Stimulated activated CD8-positive, alpha-beta memory T cell treated with anti-CD3 and anti-CD28 coated beads, Interleukin-15, amount 100 ng/mL, for 4 hours (primary cell): ENCODE data around the gene POLD1.
"Not testable (repeated sequence)": the region's sequence is repeated elsewhere in the genome, so short reads cannot be mapped to it uniquely, and the experiment has no call there.

Source experiments
- DNase-seq, 2 donors: peaks; one replicate each; pipeline ENCODE4 v3.0.0-alpha.2; 2020; ENCODE audit warnings: low read depth in 2 of 2

The POLD1 gene

DNA sequence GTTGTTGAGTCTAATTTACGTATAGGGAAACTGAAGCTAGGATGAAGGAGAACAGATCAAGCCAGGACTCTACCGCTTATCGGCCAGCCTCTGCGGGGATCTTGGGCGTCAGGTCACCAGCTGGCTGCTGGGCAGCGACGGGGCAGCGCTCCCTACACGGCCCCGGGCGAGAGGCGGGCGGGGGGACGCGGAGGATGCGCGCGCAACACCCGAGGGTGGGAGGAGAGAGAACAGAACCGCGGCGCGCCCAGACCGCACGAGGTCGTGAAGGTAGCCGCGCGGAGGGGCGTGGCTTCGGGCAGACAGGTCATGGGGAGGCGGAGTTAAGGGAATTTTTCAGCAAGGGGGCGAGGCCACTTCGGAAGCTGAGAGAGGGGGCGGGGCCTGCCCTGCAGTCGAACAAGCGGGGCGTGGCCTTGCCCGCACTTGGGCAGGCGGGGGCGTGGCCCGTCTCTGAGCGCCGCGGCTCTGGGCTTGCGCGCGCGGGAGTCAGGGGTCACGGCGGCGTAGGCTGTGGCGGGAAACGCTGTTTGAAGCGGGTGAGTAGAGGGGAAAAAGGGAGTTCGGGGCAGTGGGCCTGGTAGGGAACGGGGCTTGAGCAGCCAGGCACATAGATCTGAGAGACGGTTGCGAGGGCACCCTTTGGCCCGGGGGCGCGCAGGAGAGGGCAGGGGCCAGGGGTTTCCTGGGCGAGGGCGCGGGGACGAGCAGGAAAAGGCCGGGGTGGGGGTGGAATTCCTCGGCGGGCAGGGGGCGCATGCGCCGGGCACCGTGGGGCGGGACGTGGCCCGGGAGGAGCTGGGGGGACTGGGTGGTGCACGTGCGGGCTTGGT is at the start of gene POLD1:
POLD1 (plus strand) TSS at position 496 of the 833 bp plus-strand sequence. CDS start 14,505 bp downstream, outside the sequence.
- DNase-seq: peak; percentile 97

GRCh38 chr19:50334741-50335421 is 49.3 kb upstream of the POLD1 start:
- DNase-seq: no peak

GRCh38 chr19:50337031-50337430 is 47.1 kb upstream of the POLD1 start:
- DNase-seq: not testable (repeated sequence)

- no peak for DNase-seq
Measured at GRCh38 chr19:50340331-50340730, 43.8 kb upstream of the POLD1 start.

DNA sequence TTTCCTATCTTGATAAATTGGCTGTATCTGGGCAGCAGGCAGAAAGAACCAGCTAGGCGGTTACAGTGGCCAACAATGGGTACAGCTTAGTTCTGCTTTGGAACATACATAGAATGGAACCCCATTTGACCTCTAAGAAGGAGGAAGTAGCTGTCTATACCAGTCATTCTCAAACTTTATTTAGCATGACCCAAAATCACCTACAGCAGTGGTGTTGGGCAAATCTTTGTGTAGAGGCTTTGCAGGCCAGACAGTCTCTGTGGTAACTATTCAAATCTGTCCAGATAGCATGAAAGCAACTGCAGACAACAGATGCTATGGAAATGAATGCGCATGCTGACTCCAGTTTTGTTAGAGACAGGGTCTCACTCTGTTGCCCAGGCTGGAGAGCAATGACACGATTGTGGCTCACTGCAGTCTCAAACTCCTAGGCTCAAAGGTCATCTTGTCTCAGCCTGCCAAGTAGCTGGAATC is 43.0 kb upstream of the POLD1 start:
- no peak for DNase-seq

GRCh38 chr19:50344661-50345318 is 39.4 kb upstream of the POLD1 start:
- DNase-seq: no peak

GRCh38 chr19:50347089-50347581 is 37.0 kb upstream of the POLD1 start:
- DNase-seq: not testable (repeated sequence)

DNA sequence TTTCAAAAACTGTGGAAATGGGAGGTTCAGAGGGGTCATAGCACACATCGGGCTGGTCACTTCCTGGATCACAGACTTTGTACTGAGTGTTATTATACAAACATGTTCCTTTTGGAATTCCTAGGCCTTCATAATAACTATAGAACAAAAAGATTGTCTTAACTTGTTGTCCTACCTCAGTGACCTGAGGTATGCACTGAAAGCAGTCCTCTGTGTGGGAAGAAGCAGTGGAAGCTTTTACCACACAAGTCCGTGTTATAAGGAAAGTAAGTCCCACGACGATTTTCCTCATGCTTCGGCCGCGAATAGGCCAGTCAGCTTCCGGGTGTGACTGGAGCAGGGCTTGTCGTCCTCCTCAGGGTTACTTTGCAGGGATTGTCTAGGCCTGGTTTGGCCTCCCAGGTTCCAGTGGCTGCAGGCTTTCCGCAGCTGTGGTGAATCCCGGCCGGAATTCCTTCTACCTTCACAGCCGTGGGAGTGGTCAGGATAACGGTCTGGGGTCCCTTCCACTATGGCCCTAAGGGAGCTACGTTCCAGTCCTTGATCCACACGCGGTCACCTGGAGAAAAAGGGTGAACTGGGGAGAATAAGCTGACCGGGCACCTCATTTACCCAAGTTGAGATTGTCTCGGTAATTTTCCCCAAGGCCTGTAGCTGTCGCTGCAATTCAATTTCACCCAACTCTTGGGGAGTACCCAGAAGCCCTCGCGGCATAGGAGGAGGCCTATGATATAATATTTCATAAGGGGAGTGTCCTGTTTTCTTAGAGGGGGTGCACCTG is 34.7 kb upstream of the POLD1 start:
- no peak for DNase-seq

DNA sequence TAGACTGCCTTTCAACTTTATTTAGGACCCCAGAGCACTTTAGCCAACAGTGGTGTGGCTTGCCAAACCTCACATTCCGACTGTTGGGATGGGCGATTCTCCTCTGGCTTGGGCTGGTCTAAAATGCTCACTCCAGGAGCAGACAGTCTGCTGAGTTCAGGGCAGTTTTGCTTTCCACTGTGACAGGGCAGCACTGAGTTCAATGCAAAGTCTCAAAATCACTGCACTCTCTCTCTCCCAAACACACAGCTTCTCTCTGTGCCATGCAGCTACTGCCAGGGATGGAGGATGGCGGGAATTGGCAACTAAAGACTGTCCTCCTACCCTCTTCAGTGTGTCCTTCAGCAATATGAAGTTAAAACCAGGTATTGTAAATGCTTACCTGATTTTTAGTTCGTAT is 31.9 kb upstream of the POLD1 start:
- no peak for DNase-seq

DNA sequence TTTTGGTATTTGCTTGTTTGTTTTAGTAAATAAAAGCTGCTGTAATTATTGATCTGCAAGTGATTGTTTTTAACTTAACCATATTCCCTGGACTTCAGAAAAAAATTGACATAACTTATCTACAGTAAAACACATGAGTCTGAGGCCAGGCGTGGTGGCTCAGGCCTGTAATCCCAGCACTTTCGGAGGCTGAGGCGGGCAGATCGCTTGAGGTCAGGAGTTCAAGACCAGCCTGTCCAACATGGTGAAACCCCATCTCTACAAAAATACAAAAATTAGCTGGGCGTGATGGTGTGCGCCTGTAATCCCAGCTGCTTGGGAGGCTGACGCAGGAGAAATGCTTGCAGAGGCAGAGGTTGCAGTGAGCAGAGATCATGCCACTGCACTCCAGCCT is 30.7 kb upstream of the POLD1 start:
- not testable (repeated sequence) for DNase-seq

GRCh38 chr19:50356691-50357177 is 27.4 kb upstream of the POLD1 start:
- no peak for DNase-seq

DNA sequence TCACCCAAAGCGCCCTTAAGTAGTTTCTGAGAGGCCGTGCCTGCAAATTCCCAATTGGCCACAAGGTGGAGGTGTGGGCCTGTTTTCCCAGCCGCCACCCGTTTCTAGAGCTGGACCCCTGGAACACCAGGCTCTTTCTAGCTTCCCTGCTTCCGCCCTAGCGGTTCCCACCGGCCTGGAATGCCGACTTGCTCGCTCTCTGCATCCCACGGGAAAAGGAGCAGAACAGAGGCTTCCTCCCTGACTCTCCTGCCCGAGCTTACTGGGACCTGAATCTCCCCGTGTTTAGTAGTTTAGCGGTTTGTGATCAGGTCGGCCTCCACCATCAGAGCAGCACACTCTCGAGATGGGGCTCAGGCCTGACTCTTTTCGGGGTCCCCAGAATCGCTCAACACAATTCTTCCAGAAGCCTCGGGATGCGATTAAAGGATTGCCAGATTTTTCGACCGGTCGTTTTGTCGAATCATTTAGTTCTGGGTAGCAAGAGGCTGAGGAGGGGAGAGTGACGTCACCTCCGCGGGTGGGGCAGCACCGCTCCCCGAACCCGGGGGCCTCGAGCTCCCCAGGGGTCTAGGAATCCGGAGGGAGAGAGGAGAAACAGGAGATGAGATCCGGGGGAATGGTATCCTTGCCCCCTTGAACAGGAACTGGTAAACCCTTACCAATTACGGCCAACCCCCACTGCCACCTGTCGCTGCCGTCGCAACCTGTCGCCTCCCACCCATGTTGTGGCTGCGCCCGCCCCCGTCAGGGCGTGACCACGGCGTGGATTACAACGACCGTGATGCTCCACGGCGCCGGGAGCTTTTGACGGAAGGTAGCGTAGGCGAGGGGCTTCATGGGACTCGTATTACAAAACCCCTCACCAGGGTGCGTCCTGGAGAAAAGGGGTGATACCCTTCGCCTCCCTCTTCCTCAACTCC is 26.7 kb upstream of the POLD1 start:
- peak; percentile 86 for DNase-seq

DNA sequence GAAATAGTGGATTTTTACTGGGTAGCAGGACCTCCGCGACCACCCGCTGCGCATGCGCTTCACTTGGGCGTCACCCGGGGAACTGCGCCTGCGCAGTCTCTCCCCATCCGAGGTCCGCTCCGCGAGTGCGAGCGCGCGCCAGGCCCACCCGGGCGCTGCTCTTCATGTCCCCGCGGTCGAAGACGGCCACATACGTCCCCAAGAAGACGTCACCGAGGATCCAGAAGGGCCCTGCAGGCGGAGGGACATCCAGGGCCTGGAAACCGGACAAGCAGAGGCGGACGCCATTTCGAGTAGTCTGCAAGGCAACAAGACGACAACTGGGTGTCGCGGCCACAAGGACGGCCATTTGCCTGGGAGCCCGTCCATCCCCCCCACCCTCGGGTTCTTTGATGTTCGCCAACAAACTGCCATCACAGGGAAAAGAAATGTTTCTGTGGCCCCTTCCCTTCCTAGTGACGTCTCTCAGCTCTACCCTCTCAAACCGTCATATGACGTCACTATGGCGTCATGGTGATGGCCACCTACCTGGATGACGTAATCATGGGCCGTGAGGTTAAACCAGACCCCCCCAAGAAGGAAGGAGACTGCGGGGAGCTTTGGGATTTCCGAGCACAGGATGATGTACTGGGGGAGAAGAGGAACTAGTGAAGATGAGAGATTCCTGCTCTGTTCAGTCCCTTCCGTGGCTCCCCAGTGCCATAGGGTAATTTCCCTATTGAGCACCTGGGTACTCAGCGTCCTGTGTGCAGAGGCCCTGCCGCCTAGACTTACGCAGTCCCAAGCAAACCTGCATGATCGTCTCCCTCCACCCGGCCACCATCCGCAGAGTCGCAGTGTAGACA is 25.4 kb upstream of the POLD1 start:
- DNase-seq: peak; percentile 52 to 59

- DNase-seq: no peak
Measured at GRCh38 chr19:50359328-50359818, 24.8 kb upstream of the POLD1 start.

- no peak for DNase-seq
Measured at GRCh38 chr19:50361290-50362029, 22.7 kb upstream of the POLD1 start.

DNA sequence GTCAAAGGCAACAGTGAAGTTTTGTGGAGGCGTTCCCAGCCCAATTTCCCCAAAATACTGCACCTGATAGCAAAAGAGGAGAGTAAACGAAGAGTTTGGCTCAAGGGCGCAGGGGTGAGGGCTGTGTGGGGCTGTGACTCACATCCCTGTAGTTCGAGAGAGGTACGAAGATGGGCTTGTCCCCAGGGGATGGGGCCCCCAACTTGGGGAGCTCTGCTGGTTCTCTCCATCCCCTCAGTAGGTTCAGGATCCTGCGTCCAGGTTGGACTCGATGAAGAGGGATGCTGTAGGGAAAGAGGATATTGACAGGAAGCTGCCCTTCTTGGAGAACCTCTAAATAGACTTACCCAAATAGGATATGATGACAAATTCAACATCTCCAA is 22.1 kb upstream of the POLD1 start:
- DNase-seq: no peak

DNA sequence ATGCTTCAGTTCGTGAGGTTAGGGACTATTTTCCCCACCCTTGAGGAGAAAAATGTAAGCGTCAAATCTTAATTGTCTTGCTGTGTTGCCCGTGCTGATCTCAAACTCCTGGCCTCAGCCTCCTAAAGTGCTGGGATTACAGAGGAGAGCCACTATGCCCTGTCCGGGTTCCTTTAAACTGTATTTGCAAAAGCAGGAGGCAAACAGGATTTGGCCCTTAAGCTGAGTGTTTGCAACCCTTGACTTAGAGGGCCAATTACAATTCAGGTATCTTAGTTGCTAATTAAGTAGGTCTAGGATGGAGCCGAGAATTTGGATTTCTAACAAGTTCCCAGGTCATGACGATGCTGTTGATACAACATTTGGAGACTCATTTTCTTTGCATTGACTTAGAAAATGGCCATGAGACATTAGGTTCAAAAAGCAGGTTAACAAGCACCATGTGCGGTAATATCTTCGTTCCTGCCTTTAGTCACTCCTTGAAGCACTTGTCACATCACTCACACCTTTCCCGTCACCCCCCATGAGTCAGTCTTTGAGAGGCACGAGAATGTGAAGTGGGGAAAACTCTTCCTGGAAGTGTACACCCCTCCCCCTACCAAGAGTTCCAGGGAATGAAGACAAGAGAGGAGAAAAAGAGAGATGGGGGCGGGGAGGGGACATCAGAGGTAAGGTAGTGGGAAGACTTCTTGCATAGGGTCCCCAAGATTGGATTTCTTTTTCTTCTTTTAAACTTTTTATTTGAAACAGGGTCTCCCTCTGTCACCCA is 21.3 kb upstream of the POLD1 start:
- no peak for DNase-seq
